Mesendoderm (in vitro differentiated cells): ENCODE results near the gene ASPA.

Experiments
- DNase-seq: peaks from one replicate; pipeline ENCODE4 v3.0.0; 2013
- H2AK5ac ChIP-seq: 2 replicates; pipeline ENCODE4 v1.6.1; 2013; ENCODE audit warnings: low read length, inconsistent platforms
- H2BK120ac ChIP-seq: 2 replicates; pipeline ENCODE4 v1.6.1; 2013; ENCODE audit warnings: low read depth, mild to moderate bottlenecking, low read length, moderate library complexity, mixed read lengths
- H2BK15ac ChIP-seq: replicated peaks from 2 replicates; pipeline ENCODE4 v1.6.1; 2013; ENCODE audit warnings: low read depth, mild to moderate bottlenecking, moderate library complexity
- H2BK5ac ChIP-seq: 2 replicates; pipeline ENCODE4 v1.6.1; 2013; ENCODE audit warnings: low read length, inconsistent platforms
- H3K18ac ChIP-seq: 2 replicates; pipeline ENCODE4 v1.6.1; 2013; ENCODE audit warnings: mild to moderate bottlenecking, low read length, mixed read lengths
- H3K23ac ChIP-seq: one replicate; pipeline ENCODE4 v1.6.1; 2013; ENCODE audit warnings: low read length
- H3K27ac ChIP-seq: 2 replicates; pipeline ENCODE4 v1.5.1; 2013; ENCODE audit warnings: low read depth, mild to moderate bottlenecking, inconsistent platforms, low read length, moderate library complexity
- H3K27me3 ChIP-seq: 2 replicates; pipeline ENCODE4 v1.6.1; 2013; ENCODE audit warnings: low read length, control low read depth, mild to moderate bottlenecking, inconsistent platforms; ENCODE audit not compliant: insufficient read depth, poor library complexity
- H3K36me3 ChIP-seq: 2 replicates; pipeline ENCODE4 v1.6.1; 2013; ENCODE audit warnings: low read length, inconsistent platforms; ENCODE audit not compliant: control insufficient read depth, insufficient read depth
- H3K4ac ChIP-seq: one replicate; pipeline ENCODE4 v1.6.1; 2013; ENCODE audit warnings: low read depth, mild to moderate bottlenecking, low read length, moderate library complexity
- H3K4me1 ChIP-seq: 2 replicates; pipeline ENCODE4 v1.6.1; 2013; ENCODE audit warnings: low read depth, low read length, inconsistent platforms; ENCODE audit not compliant: control insufficient read depth
- H3K4me2 ChIP-seq: 2 replicates; pipeline ENCODE4 v1.6.1; 2013; ENCODE audit warnings: low read length
- H3K4me3 ChIP-seq: 2 replicates; pipeline ENCODE4 v1.5.1; 2013; ENCODE audit warnings: mild to moderate bottlenecking, low read length
- H3K56ac ChIP-seq: one replicate; pipeline ENCODE4 v1.6.1; 2013; ENCODE audit warnings: low read length
- H3K79me1 ChIP-seq: 2 replicates; pipeline ENCODE4 v1.6.1; 2013; ENCODE audit warnings: low read length, inconsistent platforms
- H3K79me2 ChIP-seq: 2 replicates; pipeline ENCODE4 v1.6.1; 2013; ENCODE audit warnings: mild to moderate bottlenecking, low read length; ENCODE audit not compliant: control insufficient read depth, insufficient read depth
- H3K9ac ChIP-seq: 2 replicates; pipeline ENCODE4 v1.6.1; 2013; ENCODE audit warnings: low read length, inconsistent platforms
- H4K5ac ChIP-seq: one replicate; pipeline ENCODE4 v1.6.1; 2013; ENCODE audit warnings: low read length
- H4K8ac ChIP-seq: one replicate; pipeline ENCODE4 v1.6.1; 2013; ENCODE audit warnings: low read depth, mild to moderate bottlenecking, control low read depth, low read length, moderate library complexity
- WGBS: extraction: QIAGEN DNeasy Blood & Tissue Kit; methylation state at CpG from one replicate; pipeline ENCODE4 v1.1.7; 2013; ENCODE audit warnings: low lambda C conversion rate, missing lambda C conversion rate; ENCODE audit not compliant: insufficient coverage; ENCODE audit errors: extremely low coverage; 5-methylcytosine and 5-hydroxymethylcytosine counted together

ASPA gene

GRCh38 chr17:3527468-3527867 is 51.7 kb downstream of the ASPA start:
- H2BK120ac ChIP-seq: no peak overlapping the region

GRCh38 chr17:3527896-3528295 is 52.1 kb downstream of the ASPA start:
- no peak for DNase-seq

More at GRCh38 chr17:3527468-3527867, 51.7 kb downstream of the ASPA start:
- no peak overlapping the region for H4K5ac ChIP-seq
- no peak overlapping the region for H3K9ac ChIP-seq
- no peak overlapping the region for H3K4me2 ChIP-seq
- no peaks in the 10 kb centered on the region for H3K79me2 ChIP-seq
- H3K56ac ChIP-seq: no peak overlapping the region
- H3K4me3 ChIP-seq: no peak overlapping the region
- no peak overlapping the region for H3K27ac ChIP-seq
- DNase-seq: no peak
- no peak overlapping the region for H2BK15ac ChIP-seq
- no peaks in the 10 kb centered on the region for H3K79me1 ChIP-seq
- peaks cover 12% of the 10 kb centered on the region for H3K4me1 ChIP-seq
- H2BK5ac ChIP-seq: no peak overlapping the region
- no peak overlapping the region for H3K4ac ChIP-seq
- no peak overlapping the region for H3K18ac ChIP-seq
- no peak overlapping the region for H2AK5ac ChIP-seq
- H4K8ac ChIP-seq: no peak overlapping the region
- 100% methylated on average over 2 of the region's 5 CpGs for WGBS
- H3K27me3 ChIP-seq: no peaks in the 10 kb centered on the region
- H3K23ac ChIP-seq: no peak overlapping the region
- H3K36me3 ChIP-seq: no peaks in the 10 kb centered on the region

GRCh38 chr17:3528403-3528851 is 52.6 kb downstream of the ASPA start:
- H3K27ac ChIP-seq: no peak overlapping the region
- no CpG with 5 or more reads among the region's 14 CpGs for WGBS

More at GRCh38 chr17:3527896-3528295, 52.1 kb downstream of the ASPA start:
- Histone ChIP-seq H2BK15ac (no peak overlapping the region), H3K79me1 (no peaks in the 10 kb centered on the region), H3K27me3 (no peaks in the 10 kb centered on the region), H3K56ac (no peak overlapping the region), H4K5ac (no peak overlapping the region), H3K23ac (no peak overlapping the region), H3K4me1 (peaks cover 12% of the 10 kb centered on the region), H2BK120ac (no peak overlapping the region), H3K18ac (no peak overlapping the region), H3K79me2 (no peaks in the 10 kb centered on the region), H2AK5ac (no peak overlapping the region), H4K8ac (no peak overlapping the region), H3K9ac (no peak overlapping the region), H3K27ac (no peak overlapping the region), H3K4ac (no peak overlapping the region), H3K4me2 (no peak overlapping the region), H2BK5ac (no peak overlapping the region), H3K4me3 (no peak overlapping the region), H3K36me3 (no peaks in the 10 kb centered on the region)
- no CpG with 5 or more reads among the region's 8 CpGs for WGBS

GRCh38 chr17:3528880-3529511 is 53.2 kb downstream of the ASPA start:
- H3K23ac ChIP-seq: no peak overlapping the region
- H3K4me3 ChIP-seq: no peak overlapping the region
- peak overlapping the region; percentile 48 for H2AK5ac ChIP-seq
- no peak overlapping the region for H4K8ac ChIP-seq
- peak; percentile 45 for DNase-seq
- H4K5ac ChIP-seq: no peak overlapping the region
- H2BK5ac ChIP-seq: no peak overlapping the region
- no peaks in the 10 kb centered on the region for H3K27me3 ChIP-seq
- H3K9ac ChIP-seq: no peak overlapping the region
- H3K27ac ChIP-seq: no peak overlapping the region
- no peak overlapping the region for H3K18ac ChIP-seq
- no peak overlapping the region for H3K4me2 ChIP-seq
- no peak overlapping the region for H2BK120ac ChIP-seq
- no CpG with 5 or more reads among the region's 11 CpGs for WGBS
- H3K56ac ChIP-seq: peak overlapping the region; percentile 60
- peaks cover 12% of the 10 kb centered on the region for H3K4me1 ChIP-seq
- H3K4ac ChIP-seq: no peak overlapping the region
- no peak overlapping the region for H2BK15ac ChIP-seq
- no peaks in the 10 kb centered on the region for H3K79me2 ChIP-seq
- no peaks in the 10 kb centered on the region for H3K79me1 ChIP-seq
- H3K36me3 ChIP-seq: no peaks in the 10 kb centered on the region

More at GRCh38 chr17:3528403-3528851, 52.6 kb downstream of the ASPA start:
- H3K79me2 ChIP-seq: no peaks in the 10 kb centered on the region
- H3K4me1 ChIP-seq: peaks cover 12% of the 10 kb centered on the region
- H3K36me3 ChIP-seq: no peaks in the 10 kb centered on the region
- no peak overlapping the region for H2BK15ac ChIP-seq
- H3K9ac ChIP-seq: no peak overlapping the region
- no peak overlapping the region for H2BK5ac ChIP-seq
- no peaks in the 10 kb centered on the region for H3K79me1 ChIP-seq
- H4K5ac ChIP-seq: no peak overlapping the region
- no peak overlapping the region for H3K4me3 ChIP-seq
- no peak overlapping the region for H2AK5ac ChIP-seq
- no peak overlapping the region for H3K4me2 ChIP-seq
- H3K56ac ChIP-seq: no peak overlapping the region
- no peaks in the 10 kb centered on the region for H3K27me3 ChIP-seq
- H4K8ac ChIP-seq: no peak overlapping the region
- no peak for DNase-seq
- H3K18ac ChIP-seq: no peak overlapping the region
- H3K4ac ChIP-seq: no peak overlapping the region
- no peak overlapping the region for H3K23ac ChIP-seq
- H2BK120ac ChIP-seq: peak overlapping the region; percentile 17

- peak overlapping the region; percentile 90 for H2BK5ac ChIP-seq
- peak overlapping the region; percentile 83 for H2BK120ac ChIP-seq
- peak overlapping the region; percentile 4 for H3K9ac ChIP-seq
- H3K4me2 ChIP-seq: no peak overlapping the region
- no peak overlapping the region for H4K8ac ChIP-seq
- no peak overlapping the region for H2BK15ac ChIP-seq
- no peaks in the 10 kb centered on the region for H3K27me3 ChIP-seq
- no peaks in the 10 kb centered on the region for H3K36me3 ChIP-seq
- no peak overlapping the region for H4K5ac ChIP-seq
- peaks cover 12% of the 10 kb centered on the region for H3K4me1 ChIP-seq
- no peaks in the 10 kb centered on the region for H3K79me2 ChIP-seq
- no peak overlapping the region for H3K4ac ChIP-seq
- H3K79me1 ChIP-seq: no peaks in the 10 kb centered on the region
- H3K56ac ChIP-seq: peak overlapping the region; percentile 80
- H3K18ac ChIP-seq: peak overlapping the region; percentile 1
- H3K27ac ChIP-seq: peak overlapping the region; percentile 86
- DNase-seq: peak; percentile 99
- no CpG with 5 or more reads among the region's 32 CpGs for WGBS
- peak overlapping the region; percentile 47 for H2AK5ac ChIP-seq
- no peak overlapping the region for H3K4me3 ChIP-seq
- peak overlapping the region; percentile 48 for H3K23ac ChIP-seq
Measured at GRCh38 chr17:3529817-3530741, 54.3 kb downstream of the ASPA start.
